ENCODE data around the gene LAMB4. TPM values are rescaled to one million over a fixed set of nuclear protein-coding genes. Genes with fewer than 3 reads are reported as not detected.

LAMB4 gene
- total RNA-seq, 4 donors from 2014 or later: 0.60 to 3.0 TPM; not detected in 2

DNA sequence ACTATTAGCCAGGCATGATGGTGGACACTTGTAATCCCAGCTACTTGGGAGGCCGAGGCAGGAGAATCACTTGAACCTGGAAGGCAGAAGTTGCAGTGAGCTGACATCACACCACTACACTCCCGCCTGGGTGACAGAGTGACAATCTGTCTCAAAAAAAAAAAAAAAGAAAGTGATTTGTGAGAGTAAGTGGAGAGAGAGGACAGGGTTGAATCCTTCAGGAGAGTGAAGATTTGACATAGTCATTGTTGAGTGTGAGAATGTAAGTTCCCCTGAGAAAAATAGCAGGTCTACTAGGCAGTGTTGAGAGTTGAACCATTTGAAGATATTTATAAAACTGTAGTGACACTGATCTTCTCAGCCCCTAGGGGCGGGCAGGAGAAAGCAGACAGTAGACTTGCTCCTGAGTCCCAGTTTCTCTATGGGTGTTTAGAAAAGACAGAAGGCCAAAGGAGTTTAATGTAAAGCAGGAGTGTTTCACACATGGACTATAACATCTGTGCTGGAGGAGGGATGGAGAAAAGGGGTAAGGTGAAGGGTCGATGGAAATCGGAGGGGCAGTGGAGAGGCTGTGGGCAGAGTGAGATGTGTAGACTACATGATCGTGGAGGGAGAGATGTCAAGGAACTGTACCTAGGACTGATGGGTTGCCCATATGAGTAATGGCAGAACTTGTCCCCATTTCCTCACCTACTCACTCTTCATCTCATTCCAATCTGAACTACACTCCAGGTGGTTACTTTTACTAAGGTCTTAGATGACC, 13.7 kb upstream of the LAMB4 start:
- DNase-seq (ENCODE audit: low spot score) (no peak), ATAC-seq (ENCODE audit: low FRiP score) (no peak)
- TF ChIP-seq, protein P1, sequence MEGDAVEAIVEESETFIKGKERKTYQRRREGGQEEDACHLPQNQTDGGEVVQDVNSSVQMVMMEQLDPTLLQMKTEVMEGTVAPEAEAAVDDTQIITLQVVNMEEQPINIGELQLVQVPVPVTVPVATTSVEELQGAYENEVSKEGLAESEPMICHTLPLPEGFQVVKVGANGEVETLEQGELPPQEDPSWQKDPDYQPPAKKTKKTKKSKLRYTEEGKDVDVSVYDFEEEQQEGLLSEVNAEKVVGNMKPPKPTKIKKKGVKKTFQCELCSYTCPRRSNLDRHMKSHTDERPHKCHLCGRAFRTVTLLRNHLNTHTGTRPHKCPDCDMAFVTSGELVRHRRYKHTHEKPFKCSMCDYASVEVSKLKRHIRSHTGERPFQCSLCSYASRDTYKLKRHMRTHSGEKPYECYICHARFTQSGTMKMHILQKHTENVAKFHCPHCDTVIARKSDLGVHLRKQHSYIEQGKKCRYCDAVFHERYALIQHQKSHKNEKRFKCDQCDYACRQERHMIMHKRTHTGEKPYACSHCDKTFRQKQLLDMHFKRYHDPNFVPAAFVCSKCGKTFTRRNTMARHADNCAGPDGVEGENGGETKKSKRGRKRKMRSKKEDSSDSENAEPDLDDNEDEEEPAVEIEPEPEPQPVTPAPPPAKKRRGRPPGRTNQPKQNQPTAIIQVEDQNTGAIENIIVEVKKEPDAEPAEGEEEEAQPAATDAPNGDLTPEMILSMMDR (IDR thresholded peaks at IDR 0.05): no peak

DNA sequence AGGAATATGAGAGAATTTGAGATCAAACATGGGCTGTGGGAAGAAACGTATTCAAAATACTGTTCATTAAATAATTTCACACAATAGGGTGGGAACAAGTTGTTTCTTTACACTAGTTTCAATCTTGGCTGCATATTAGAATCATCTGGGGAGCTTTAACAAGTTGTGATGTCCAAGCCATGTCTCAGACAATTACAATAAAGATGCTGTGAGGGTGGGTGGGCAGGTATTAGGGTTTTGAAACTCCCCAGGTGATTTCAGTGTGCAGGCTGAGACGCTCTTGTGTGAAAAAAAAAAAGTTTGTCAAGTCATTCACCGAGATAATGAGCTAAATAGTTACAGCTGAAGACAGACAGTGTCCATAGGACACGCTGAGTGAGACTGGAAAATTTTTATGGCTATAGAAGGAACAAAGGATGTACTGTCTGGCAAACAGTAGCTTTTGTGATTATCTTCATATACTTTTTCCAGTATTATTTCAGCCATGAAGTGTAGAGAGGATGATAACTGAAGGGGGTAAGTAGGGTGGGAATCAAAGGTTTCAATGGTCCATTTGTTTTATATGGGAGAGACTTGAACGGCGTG, 12.6 kb upstream of the LAMB4 start:
- no peak for DNase-seq (ENCODE audit: low spot score)
- ATAC-seq (ENCODE audit: low FRiP score): no peak
- TF ChIP-seq, protein P1 (IDR thresholded peaks at IDR 0.05): no peak

DNA sequence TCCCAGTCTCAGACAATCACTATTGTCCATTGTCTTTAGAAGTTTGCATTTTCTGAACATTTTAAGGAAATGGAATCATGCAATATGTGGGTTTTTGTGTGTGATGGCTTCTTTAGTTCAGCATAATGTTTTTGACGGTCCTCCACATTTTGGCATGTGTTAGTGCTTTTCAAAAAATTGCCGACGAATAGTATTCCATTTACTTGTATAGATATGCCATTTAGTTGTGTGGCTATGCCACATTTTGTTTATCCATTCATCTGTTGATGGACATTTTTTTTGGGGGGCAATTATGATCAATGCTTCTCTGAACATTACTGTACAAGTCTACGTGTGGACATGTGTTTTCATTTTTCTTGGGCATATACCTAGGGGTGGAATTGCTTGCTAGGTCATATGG, 12.0 kb upstream of the LAMB4 start:
- TF ChIP-seq, protein P1 (IDR thresholded peaks at IDR 0.05): no peak
- DNase-seq (ENCODE audit: low spot score) (no peak), ATAC-seq (ENCODE audit: low FRiP score) (no peak)

DNA sequence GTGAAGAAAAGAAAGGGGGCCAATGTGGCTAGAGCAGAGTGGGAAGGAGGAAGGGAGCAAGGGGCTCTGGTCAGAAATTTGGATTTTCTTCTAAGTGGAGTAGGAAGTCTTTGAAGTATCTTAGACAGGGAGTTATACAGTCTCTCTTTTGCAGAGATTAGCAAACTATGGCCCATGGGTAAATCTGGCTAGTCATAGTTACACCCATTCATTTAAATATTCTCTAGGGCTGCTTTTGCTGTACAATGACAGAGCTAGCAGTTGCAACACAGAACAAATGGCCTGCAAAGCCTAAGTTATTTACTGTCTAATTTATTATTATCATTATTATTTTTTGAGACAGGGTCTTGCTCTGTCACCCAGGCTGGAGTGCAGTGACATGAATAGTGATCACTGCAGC, 10.5 kb upstream of the LAMB4 start:
- TF ChIP-seq, protein P1 (IDR thresholded peaks at IDR 0.05): no peak
- ATAC-seq (ENCODE audit: low FRiP score) (peak; percentile 15), DNase-seq (ENCODE audit: low spot score) (no peak)

DNA sequence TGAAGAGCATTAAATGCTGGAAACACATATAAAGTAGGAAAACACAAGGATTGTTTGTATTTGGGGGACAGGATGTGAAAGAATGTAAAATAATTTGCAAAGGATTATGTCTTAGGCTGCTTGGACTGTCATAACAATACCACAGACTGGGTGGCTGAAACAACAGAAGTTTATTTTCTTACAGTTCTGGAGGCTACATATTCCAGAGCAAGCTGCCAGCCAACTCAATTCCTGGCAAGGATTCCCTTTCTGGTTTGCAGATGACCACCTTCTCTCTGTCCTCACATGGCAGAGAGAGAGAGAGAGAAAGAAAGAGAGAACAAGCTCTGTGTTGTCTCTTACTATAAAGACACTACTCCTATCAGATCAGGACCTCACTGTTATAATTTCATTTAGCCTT, 8.8 kb upstream of the LAMB4 start:
- TF ChIP-seq, protein P1 (IDR thresholded peaks at IDR 0.05): no peak
- no peak for DNase-seq (ENCODE audit: low spot score)
- no peak for ATAC-seq (ENCODE audit: low FRiP score)

GRCh38 chr7:108137993-108138392, 7.8 kb upstream of the LAMB4 start:
- DNase-seq (ENCODE audit: low spot score) (no peak), ATAC-seq (ENCODE audit: low FRiP score) (no peak)
- TF ChIP-seq, protein P1 (IDR thresholded peaks at IDR 0.05): no peak

DNA sequence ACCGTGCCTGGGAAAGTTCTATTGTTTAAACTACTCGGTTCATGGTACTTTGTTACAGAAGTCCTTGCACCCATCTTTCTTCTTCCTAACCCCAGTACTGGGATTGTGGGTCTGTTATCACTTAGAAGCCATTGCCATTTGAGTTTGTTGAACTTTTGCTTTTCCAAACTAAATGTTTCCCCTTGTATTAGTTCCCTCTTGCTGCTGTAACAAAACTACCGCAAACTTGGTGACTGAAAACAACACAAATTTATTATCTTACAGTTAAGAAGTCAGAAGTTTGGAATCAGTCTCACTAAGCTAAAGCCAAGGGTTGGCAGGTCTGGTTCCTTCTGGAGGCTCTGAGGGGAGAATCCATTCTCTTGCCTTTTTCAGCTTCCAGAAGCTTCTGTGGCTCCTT, 6.9 kb upstream of the LAMB4 start:
- TF ChIP-seq, protein P1 (IDR thresholded peaks at IDR 0.05): no peak
- ATAC-seq (ENCODE audit: low FRiP score) (no peak), DNase-seq (ENCODE audit: low spot score) (no peak)

Measured in omental fat pad (tissue), 4 donors.